ENCODE measurements around the gene TAF5L. TPM values are rescaled to one million over a fixed set of nuclear protein-coding genes. Genes with fewer than 3 reads are reported as not detected.

The TAF5L gene
- total RNA-seq, 3 donors from 2014 or later (not counting 1 experiment from before 2014, with no cell fraction given), result 21.6 to 37.9 (median 32.7) TPM

- H3K27me3 ChIP-seq (ENCODE audit: control insufficient read depth, insufficient read depth, low read length), result no peaks in the 10 kb centered on the region
- H3K4me1 ChIP-seq (ENCODE audit: control insufficient read depth, insufficient read depth, low read length), result peaks cover 2% of the 10 kb centered on the region
- Mint-ChIP-seq H3K9me3 (no peaks in the 10 kb centered on the region), H3K36me3 (peaks cover 2% of the 10 kb centered on the region), H3K27ac (no peak overlapping the region), H3K4me3 (no peak overlapping the region), H3K27me3 (ENCODE audit: low read depth in 2 of 2) (no peaks in the 10 kb centered on the region), H3K4me1 (peaks cover 7 to 15% of the 10 kb centered on the region in 2 donors)
- H3K36me3 ChIP-seq (ENCODE audit: control insufficient read depth, insufficient read depth, low read length), result peaks cover 39% of the 10 kb centered on the region
- DNase-seq, result no peak
- WGBS (ENCODE audit: insufficient coverage), result 93% methylated on average over 4 of the region's 5 CpGs
- no peak for ATAC-seq
- intact Hi-C loops (cut with micrococcal nuclease), result no loop called here
- no peak for TF ChIP-seq CTCF (IDR thresholded peaks at IDR 0.05)
- no peak overlapping the region for H3K4me3 ChIP-seq (ENCODE audit: low read length)
- H3K27ac ChIP-seq (ENCODE audit: low read length), result no peak overlapping the region
- H3K9me3 ChIP-seq (ENCODE audit: control insufficient read depth, insufficient read depth, low read length), result no peaks in the 10 kb centered on the region
Observed at GRCh38 chr1:229642376-229642775, 16.5 kb upstream of the TAF5L start.

- H3K27ac Mint-ChIP-seq, result no peak overlapping the region
- intact Hi-C loops (cut with micrococcal nuclease), result no loop called here
- H3K4me3 ChIP-seq (ENCODE audit: low read length), result no peak overlapping the region
- H3K27me3 Mint-ChIP-seq (ENCODE audit: low read depth in 2 of 2), result no peaks in the 10 kb centered on the region
- no peaks in the 10 kb centered on the region for H3K9me3 ChIP-seq (ENCODE audit: control insufficient read depth, insufficient read depth, low read length)
- no peaks in the 10 kb centered on the region for H3K27me3 ChIP-seq (ENCODE audit: control insufficient read depth, insufficient read depth, low read length)
- 98% methylated on average over 3 of the region's 3 CpGs for WGBS (ENCODE audit: insufficient coverage)
- ATAC-seq, result no peak
- H3K27ac ChIP-seq (ENCODE audit: low read length), result no peak overlapping the region
- no peak overlapping the region for H3K4me3 Mint-ChIP-seq
- no peaks in the 10 kb centered on the region for H3K9me3 Mint-ChIP-seq
- H3K4me1 Mint-ChIP-seq, result peaks cover 7 to 15% of the 10 kb centered on the region in 2 donors
- peaks cover 8% of the 10 kb centered on the region for H3K36me3 Mint-ChIP-seq
- H3K36me3 ChIP-seq (ENCODE audit: control insufficient read depth, insufficient read depth, low read length), result peaks cover 39% of the 10 kb centered on the region
- H3K4me1 ChIP-seq (ENCODE audit: control insufficient read depth, insufficient read depth, low read length), result peaks cover 2% of the 10 kb centered on the region
- no peak for DNase-seq
- no peak for TF ChIP-seq CTCF (IDR thresholded peaks at IDR 0.05)
Observed at GRCh38 chr1:229641306-229641705, 15.4 kb upstream of the TAF5L start.

- 79% methylated on average over 12 of the region's 12 CpGs for WGBS (ENCODE audit: insufficient coverage)
- no peak for TF ChIP-seq CTCF (IDR thresholded peaks at IDR 0.05)
- Histone ChIP-seq H3K4me3 (ENCODE audit: low read length) (no peak overlapping the region), H3K9me3 (ENCODE audit: control insufficient read depth, insufficient read depth, low read length) (no peaks in the 10 kb centered on the region), H3K36me3 (ENCODE audit: control insufficient read depth, insufficient read depth, low read length) (peaks cover 42% of the 10 kb centered on the region), H3K27me3 (ENCODE audit: control insufficient read depth, insufficient read depth, low read length) (no peaks in the 10 kb centered on the region), H3K27ac (ENCODE audit: low read length) (no peak overlapping the region), H3K4me1 (ENCODE audit: control insufficient read depth, insufficient read depth, low read length) (peaks cover 2% of the 10 kb centered on the region)
- H3K4me1 Mint-ChIP-seq, result peaks cover 7 to 15% of the 10 kb centered on the region in 2 donors
- intact Hi-C loops (cut with micrococcal nuclease), result no loop called here
- ATAC-seq, result no peak
- H3K36me3 Mint-ChIP-seq, result peaks cover 8% of the 10 kb centered on the region
- H3K9me3 Mint-ChIP-seq, result no peaks in the 10 kb centered on the region
- no peak overlapping the region for H3K4me3 Mint-ChIP-seq
- H3K27ac Mint-ChIP-seq, result no peak overlapping the region
- DNase-seq, result no peak
- H3K27me3 Mint-ChIP-seq (ENCODE audit: low read depth in 2 of 2), result no peaks in the 10 kb centered on the region
Observed at GRCh38 chr1:229640455-229640854, 14.5 kb upstream of the TAF5L start.

GRCh38 chr1:229637746-229638145 lies 11.8 kb upstream of the TAF5L start:
- Mint-ChIP-seq H3K27me3 (ENCODE audit: low read depth in 2 of 2) (no peaks in the 10 kb centered on the region), H3K27ac (no peak overlapping the region), H3K9me3 (no peaks in the 10 kb centered on the region), H3K4me3 (no peak overlapping the region), H3K4me1 (peaks cover 7 to 11% of the 10 kb centered on the region in 2 donors), H3K36me3 (peaks cover 8% of the 10 kb centered on the region)
- Histone ChIP-seq H3K9me3 (ENCODE audit: control insufficient read depth, insufficient read depth, low read length) (no peaks in the 10 kb centered on the region), H3K4me1 (ENCODE audit: control insufficient read depth, insufficient read depth, low read length) (no peaks in the 10 kb centered on the region), H3K4me3 (ENCODE audit: low read length) (no peak overlapping the region), H3K36me3 (ENCODE audit: control insufficient read depth, insufficient read depth, low read length) (peaks cover 46% of the 10 kb centered on the region), H3K27me3 (ENCODE audit: control insufficient read depth, insufficient read depth, low read length) (no peaks in the 10 kb centered on the region), H3K27ac (ENCODE audit: low read length) (no peak overlapping the region)
- no peak for ATAC-seq
- intact Hi-C loops (cut with micrococcal nuclease), result no loop called here
- no peak for DNase-seq
- TF ChIP-seq CTCF (IDR thresholded peaks at IDR 0.05), result no peak
- WGBS (ENCODE audit: insufficient coverage), result 97% methylated on average over 12 of the region's 12 CpGs

All from natural killer cell (primary cell).